Epithelial cell of esophagus (primary cell): ENCODE measurements around the gene MYH7B.

Experiments
- DNase-seq: peaks from one replicate; pipeline ENCODE4 v3.0.0; 2010; ENCODE audit warnings: low read depth
- H3K4me3 ChIP-seq: 2 replicates; pipeline ENCODE4 v1.5.1; 2011; ENCODE audit warnings: mild to moderate bottlenecking, low read length, control low read depth
- TF ChIP-seq, protein P1 (sequence below): IDR thresholded peaks from 2 replicates; pipeline ENCODE4 v1.5.1; 2011; ENCODE audit warnings: low read depth, mild to moderate bottlenecking, low read length, control low read depth, inconsistent platforms; ENCODE audit not compliant: insufficient read depth; ENCODE audit errors: missing control alignments

The MYH7B gene

DNA sequence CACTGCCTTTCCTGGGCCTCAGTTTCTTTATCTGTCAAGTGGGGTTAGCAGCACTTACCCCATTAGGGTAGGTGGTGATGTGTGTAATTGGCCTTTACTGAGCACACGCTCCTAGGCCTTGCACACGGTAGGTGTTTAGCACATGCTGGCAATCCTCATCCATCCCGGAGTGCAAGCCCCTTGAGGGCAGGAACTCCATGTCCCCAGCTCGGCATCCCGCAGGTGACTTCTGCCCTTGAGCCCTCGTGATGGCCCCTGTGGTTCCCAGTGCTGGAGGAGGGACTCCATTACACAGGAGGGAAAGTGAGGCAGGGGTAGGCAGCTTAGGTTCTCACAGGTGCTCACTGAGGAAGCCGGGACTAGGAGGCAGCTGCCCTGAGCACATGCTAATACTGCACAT is 40.0 kb downstream of the MYH7B start:
- H3K4me3 ChIP-seq = no peak overlapping the region
- DNase-seq = no peak
- TF ChIP-seq, protein P1, sequence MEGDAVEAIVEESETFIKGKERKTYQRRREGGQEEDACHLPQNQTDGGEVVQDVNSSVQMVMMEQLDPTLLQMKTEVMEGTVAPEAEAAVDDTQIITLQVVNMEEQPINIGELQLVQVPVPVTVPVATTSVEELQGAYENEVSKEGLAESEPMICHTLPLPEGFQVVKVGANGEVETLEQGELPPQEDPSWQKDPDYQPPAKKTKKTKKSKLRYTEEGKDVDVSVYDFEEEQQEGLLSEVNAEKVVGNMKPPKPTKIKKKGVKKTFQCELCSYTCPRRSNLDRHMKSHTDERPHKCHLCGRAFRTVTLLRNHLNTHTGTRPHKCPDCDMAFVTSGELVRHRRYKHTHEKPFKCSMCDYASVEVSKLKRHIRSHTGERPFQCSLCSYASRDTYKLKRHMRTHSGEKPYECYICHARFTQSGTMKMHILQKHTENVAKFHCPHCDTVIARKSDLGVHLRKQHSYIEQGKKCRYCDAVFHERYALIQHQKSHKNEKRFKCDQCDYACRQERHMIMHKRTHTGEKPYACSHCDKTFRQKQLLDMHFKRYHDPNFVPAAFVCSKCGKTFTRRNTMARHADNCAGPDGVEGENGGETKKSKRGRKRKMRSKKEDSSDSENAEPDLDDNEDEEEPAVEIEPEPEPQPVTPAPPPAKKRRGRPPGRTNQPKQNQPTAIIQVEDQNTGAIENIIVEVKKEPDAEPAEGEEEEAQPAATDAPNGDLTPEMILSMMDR = no peak

DNA sequence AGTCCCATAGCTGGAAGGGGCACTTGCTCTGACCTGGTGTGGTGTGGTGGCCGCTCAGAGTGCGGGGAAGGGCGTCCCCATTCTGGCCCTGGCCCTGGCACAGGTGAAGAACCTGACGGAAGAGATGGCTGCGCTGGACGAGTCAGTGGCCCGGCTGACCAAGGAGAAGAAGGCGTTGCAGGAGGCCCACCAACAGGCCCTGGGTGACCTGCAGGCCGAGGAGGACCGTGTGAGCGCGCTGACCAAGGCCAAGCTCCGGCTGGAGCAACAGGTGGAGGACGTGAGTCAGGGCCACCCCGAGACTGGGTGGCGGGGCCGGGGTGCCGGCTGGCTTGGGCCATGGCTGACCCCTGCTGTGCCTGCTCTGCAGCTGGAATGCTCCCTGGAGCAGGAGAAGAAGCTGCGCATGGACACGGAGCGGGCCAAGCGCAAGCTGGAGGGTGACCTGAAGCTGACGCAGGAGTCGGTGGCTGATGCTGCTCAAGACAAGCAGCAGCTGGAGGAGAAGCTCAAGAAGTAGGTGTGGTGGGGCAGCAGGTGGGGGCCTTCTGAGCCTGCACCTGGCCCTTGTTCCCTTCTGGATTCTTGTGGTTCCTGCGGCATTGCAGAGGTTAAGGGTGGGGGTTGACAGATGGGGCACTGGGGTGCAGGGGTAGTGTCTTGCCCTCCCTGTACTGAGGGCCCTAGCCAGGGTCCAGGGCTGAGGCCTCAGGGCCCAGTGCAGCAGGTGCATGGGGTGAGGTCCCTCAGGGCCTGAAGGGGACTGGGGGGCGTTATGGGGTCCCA is 40.8 kb downstream of the MYH7B start:
- TF ChIP-seq, protein P1 = no peak
- no peak for DNase-seq
- H3K4me3 ChIP-seq = no peak overlapping the region

DNA sequence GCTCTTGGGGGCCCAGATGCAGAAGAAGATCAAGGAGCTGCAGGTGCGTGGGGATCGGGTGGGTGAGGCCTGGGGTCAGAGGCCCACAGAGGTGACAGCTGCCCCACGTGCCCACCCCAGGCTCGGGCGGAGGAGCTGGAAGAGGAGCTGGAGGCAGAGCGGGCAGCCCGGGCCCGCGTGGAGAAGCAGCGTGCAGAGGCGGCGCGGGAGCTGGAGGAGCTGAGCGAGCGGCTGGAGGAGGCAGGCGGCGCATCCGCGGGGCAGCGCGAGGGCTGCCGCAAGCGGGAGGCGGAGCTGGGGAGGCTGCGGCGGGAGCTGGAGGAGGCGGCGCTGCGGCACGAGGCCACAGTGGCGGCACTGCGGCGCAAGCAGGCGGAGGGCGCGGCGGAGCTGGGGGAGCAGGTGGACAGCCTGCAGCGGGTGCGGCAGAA is 41.5 kb downstream of the MYH7B start:
- TF ChIP-seq, protein P1 = no peak
- DNase-seq = peak; percentile 30
- H3K4me3 ChIP-seq = no peak overlapping the region

DNA sequence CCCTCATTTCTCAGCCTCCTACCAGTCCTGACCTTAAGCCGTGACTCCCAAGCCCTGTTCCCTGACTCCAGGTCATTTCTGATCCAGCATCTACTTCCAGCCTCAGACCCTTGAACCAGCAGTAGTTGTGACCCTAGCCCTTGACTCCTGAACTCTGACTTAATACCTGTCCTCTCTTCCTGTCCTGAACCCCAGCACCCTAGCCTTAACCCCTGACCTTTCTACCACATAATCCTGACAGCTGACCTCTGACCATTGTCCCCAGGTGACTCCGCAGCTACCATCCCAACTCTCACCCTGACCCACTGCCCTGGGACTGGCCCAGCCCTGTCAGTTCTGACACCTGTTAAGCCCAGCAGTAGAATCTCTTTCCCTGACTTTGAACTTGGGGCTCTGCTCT is 42.1 kb downstream of the MYH7B start:
- no peak overlapping the region for H3K4me3 ChIP-seq
- TF ChIP-seq, protein P1 = no peak
- DNase-seq = no peak

DNA sequence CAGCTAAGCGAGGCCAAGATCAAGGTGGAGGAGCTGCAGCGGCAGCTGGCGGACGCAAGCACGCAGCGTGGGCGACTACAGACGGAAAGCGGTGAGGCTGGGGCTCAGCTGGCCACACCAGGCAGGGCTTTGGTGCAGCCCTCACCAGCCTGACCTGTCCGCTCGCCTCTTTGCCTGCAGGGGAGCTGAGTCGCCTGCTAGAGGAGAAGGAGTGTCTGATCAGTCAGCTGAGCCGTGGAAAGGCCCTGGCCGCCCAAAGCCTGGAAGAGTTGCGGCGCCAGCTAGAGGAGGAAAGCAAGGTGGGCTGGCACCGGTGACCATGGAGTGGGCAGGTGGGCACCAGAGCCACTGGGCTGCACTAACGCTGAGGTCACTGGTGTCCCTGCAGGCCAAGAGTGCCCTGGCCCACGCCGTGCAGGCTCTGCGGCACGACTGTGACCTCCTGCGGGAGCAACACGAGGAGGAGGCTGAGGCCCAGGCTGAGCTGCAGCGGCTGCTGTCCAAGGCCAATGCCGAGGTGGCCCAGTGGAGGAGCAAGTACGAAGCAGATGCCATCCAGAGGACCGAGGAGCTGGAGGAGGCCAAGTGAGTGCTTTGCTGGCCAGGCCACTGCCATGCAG is 42.8 kb downstream of the MYH7B start:
- no peak overlapping the region for H3K4me3 ChIP-seq
- peak; percentile 36 for DNase-seq
- TF ChIP-seq, protein P1 = no peak

DNA sequence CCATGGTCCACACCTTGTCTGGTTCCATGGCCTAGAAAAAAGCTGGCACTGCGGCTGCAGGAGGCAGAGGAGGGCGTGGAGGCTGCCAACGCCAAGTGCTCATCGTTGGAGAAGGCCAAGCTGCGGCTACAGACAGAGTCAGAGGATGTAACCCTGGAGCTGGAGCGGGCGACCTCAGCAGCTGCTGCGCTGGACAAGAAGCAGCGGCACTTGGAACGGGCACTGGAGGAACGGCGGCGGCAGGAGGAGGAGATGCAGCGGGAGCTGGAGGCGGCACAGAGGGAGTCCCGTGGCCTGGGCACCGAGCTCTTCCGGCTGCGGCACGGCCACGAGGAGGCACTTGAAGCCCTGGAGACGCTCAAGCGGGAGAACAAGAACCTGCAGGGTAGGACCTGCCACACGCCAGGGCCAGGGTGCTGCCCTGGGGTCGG is 43.4 kb downstream of the MYH7B start:
- H3K4me3 ChIP-seq = no peak overlapping the region
- no peak for DNase-seq
- TF ChIP-seq, protein P1 = no peak
